Pons (tissue), 1 donor: Measurements from ENCODE around the gene IGF1R.

Experiments
- DNase-seq: peaks from one replicate; pipeline ENCODE4 v3.0.0-alpha.2; 2016; ENCODE audit warnings: low spot score

Gene IGF1R

DNA sequence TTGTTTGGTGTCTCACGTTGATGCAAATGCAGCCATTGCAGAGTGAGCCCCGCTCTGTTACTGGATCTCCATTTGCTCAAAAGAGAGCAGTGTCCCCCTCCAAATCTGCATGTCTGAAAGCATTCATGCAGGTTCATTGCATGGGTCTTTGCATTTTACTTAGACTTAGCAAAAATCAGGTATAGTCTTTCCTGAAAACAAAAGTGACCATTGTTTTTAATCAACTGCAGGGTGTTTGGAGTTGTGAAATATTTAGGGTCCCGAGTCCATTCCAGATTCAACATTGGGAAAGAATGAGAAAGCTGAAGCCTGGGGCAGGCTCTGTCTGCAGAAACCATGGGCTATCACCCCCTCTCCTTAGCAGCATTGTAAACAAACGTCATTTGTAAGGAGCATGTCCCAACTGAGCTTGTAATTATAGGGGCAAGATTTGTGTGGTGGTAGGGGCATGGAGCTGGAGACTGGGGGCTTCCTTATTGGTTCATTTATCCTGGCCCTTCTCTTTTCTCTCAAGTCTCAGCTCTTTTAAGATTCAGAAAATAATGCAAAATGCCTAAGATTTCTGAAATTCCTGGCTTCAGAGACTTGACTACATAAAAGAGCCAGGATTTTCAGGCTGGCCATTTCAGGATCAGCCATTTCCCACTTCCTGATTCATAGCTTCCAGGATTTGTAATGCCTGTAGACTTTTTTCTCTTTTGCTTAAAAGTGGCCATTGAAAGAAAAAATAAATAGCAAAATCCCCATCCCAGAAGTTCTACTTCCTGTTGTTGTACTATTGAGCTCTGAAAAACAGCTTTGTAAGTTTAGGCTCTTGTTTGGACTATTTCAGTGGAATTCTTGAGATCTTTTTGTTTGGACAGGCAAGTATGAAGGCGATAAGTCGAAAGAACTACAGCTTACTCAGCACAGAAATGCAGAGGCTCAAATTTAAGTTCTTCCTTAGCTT, 23.0 kb downstream of the IGF1R start:
- no peak for DNase-seq

- no peak for DNase-seq
These were observed 24.8 kb downstream of the IGF1R start for GRCh38 chr15:98673133-98673532.

- no peak for DNase-seq
These were observed 26.0 kb downstream of the IGF1R start for GRCh38 chr15:98674336-98674735.

- DNase-seq = no peak
These were observed 28.4 kb downstream of the IGF1R start for GRCh38 chr15:98676586-98677270.

- DNase-seq = no peak
These were observed 29.2 kb downstream of the IGF1R start for GRCh38 chr15:98677345-98678059.

DNA sequence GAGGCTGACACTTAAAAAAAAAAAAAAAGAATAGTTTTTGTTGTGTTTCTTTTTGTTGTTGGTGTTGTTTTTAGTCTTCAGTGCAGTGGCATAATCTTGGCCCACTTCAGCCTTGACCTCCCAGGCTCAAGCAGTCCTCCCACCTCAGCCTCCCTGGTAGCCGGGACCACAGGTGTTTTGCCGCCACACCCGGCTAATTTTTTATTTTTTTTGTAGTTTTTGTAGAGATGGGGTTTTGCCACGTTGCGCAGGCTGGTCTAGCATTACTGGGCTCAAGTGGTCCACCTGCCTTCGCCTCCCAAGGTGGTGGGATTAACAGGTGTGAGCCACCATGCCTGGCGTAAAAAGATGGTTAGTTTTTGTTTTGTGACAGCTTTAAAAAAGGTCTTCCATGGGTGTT, 30.1 kb downstream of the IGF1R start:
- DNase-seq = no peak

GRCh38 chr15:98681061-98681460, 32.7 kb downstream of the IGF1R start:
- no peak for DNase-seq

DNA sequence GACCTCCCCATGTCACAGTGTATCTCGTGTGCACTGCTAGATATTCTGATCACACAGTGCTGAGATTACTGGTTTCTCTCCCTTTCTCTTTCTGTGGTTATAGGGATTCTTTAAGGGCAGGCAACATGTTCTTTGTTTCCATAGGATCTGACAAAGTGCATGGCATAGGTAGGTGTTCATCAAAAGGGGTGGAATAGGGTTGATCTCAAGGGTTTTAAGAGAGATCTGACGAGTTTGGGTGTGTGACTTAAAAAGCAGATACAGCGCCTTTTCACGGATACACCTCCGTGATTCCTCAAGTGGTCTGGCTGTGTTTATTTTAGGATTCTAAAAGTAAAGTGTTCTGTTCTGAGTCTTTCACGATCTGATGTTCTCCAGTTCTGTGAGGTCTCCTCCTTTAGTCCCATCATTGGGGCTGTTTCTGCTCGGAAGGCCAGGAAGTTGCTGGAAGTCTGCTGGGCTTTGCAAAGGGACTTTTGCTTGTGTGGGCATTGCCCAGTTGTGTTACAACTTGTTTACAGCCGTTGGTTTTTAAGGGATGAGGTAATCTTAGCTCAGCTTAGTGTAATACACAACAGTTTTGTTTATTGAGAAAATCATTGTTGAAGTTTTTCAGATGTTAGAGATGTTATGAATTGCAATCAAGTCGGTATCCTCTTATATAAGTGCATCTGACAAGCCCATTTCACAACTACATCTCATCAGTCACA, 34.8 kb downstream of the IGF1R start:
- no peak for DNase-seq

- no peak for DNase-seq
These were observed 35.5 kb downstream of the IGF1R start for GRCh38 chr15:98683831-98684230.

GRCh38 chr15:98684436-98684835, 36.1 kb downstream of the IGF1R start:
- DNase-seq = no peak

GRCh38 chr15:98684995-98685525, 36.7 kb downstream of the IGF1R start:
- DNase-seq = no peak

DNA sequence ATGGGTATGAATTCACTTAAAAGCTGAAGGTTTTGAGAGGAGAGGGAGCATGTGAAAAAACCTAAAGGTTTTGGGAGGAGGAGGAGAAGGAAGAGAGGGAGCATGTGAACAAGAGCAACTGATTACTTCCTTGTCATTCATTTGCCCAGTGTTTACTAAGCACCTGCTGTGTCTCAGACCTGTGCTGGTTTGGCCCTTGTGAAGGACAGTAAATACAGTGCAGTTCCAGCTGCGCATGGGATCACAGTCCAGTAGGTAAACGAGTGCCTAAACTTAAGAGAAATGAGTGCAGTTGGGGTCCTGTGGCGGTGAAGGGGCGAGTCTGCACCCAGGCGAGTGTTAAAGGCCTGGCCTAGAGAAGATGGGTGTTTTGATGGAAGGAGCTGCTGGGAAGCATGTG, 38.6 kb downstream of the IGF1R start:
- DNase-seq = no peak

DNA sequence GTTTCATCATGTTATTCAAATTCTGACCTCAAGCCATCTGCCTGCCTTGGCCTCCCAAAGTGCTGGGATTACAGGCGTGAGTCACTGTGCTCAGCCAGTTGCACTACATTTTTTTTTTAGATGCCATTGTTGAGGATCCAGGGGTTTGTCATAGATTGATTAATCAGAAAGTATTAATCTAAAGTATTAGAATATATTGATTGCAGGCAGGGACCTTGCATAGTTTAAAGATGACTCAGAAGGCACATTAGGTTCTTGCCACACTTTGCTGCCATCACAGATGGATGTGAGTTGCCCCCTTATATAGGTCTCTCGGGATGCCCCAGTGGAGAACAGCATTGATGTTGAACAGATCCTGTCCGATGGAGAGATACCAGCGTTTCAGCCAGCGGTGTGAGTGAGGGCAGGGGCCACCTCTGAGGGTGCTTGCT, 41.1 kb downstream of the IGF1R start:
- no peak for DNase-seq

DNA sequence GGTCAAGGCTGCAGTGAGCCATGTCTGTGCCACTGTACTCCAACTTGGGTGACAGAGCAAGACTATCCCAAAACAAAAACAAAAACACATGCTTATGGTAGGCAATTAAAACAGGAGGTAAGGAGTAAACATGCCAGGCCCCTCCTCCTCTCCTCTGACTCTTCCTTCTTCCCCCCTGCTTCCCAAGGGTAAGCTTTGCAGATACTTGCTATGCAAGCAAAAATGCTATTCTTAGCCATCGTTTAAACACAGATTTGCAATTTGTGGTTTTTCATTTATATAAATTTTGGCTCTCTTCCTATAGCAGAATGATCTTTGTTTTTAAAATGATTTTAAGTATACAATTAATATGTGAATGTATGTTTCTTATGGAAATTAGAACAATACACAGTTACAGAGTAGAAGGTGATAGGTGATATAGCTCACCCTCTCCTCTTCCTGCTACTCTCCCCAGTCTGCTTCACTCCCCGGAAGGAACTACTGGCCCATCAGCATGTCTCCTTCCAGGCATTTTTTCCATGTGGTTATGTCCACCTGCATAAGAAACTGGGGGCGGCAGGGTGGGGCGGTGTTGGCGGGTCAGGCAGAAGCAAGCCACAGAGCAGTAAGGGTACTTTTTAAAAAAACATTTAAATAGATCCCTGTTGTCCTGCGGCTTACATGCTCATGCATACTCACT, 42.1 kb downstream of the IGF1R start:
- DNase-seq = no peak

DNA sequence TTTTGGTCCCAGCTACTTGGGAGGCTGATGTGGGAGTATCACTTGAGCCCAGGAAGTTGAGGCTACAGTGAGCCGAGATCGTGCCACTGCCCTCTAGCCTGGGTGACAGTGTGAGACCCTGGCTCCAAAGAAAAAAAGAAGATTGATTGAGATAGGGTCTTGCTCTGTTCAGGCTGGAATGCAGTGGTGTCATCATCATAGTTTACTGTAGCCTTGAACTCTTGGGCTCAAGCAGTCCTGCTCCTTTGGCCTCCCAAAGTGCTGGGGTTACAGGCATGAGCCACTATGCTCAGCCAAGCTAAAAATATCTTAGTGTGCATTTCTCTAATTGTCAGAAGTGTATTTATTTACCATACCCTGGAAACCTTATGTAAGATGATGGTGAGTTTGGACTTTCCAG, 43.9 kb downstream of the IGF1R start:
- no peak for DNase-seq

DNA sequence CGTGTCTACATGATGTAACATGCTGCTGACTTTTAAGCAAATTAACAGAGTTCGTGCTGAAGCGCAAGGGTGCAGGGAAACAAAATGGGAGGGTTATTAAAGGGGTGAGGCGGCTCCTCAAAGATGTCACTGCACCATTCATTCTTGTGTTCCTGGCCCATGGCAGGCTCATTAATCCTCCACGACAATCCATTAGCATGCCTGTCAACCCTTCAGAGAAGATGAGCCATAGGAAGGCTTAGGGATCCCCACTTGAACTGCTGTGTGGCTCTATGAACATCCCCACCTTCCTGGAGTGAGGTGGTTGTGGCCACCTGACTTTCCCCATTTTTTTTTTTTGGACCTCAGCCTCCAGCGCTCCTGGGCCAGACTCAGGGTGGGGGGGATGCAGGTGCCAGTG, 45.8 kb downstream of the IGF1R start:
- no peak for DNase-seq

- no peak for DNase-seq
These were observed 50.5 kb downstream of the IGF1R start for GRCh38 chr15:98698792-98699191.

DNA sequence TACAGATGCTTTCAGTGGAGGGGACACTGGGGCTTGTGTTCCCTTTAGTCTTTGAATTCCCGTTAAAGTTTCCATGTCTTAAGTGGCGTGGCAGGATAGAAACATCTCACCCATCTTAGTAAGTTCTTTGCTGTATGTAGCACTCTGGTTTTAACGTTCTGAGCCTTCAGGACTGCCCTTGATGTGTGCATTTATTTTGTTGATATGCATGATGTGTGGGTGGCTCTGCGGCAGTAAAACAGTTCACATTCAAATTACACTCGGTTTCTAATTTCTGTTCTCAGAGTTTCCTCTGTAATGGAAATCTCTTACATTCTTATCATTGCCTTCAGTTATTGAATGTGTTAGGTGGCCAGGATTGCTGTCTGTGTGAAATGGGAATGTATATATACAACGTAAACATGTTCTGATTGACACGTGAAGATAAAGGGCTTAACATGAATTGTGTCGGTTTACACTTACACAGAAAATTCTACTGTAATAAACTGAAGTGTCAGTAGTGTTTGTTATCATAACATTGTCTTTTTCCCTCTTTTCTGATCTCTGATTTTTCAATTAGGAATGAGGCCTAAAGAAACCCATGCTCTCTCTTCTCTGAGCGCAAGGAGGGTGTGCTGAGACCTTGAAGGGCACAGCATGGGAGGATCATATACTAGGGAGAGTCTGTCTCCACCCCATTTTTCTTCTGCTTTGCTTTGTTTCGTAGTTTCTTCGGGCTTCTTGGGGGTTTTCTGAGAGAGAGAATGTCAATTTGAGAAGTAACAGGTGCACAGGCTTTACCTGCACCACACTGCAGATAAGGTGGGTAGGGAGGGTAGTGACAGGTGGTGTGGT, 51.5 kb downstream of the IGF1R start:
- DNase-seq = no peak

DNA sequence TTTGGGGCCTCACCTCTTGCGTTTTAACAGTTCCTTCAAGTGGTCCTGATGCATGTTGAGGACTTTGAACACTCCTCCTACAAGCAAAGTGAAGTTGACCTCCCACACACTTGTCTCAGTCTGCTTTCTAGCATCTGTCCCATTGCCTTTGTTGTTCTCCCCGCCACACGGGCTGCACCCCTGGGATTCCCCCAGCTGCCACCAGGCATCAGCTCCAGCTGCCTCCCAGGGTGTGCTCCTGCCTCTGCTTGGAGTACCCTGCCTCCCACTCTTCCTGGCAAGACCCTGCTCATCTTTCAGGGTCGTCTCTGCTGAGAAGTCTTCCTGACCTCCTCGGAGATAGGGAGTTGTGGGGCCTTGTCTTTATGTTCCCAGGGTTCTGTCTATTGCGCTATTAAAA, 52.2 kb downstream of the IGF1R start:
- no peak for DNase-seq

- DNase-seq = no peak
These were observed 54.9 kb downstream of the IGF1R start for GRCh38 chr15:98703126-98703685.
